Neural progenitor cell (in vitro differentiated cells): ENCODE data around the gene DLL1. TPM values are rescaled to one million over a fixed set of nuclear protein-coding genes. Genes with fewer than 3 reads are reported as not detected.

Source experiments
- DNase-seq: peaks from one replicate; pipeline ENCODE4 v3.0.0-alpha.2; 2016; ENCODE audit warnings: low spot score
- H2AFZ ChIP-seq: fragments of 200-600 bp; sonication (generic); replicated peaks from 2 replicates; pipeline ENCODE4 v1.6.1; 2016; ENCODE audit warnings: antibody characterized with exemption
- H3F3A ChIP-seq: fragments of 200-600 bp; sonication (generic); 2 replicates; pipeline ENCODE4 v1.6.1; 2016; ENCODE audit warnings: antibody characterized with exemption, low read depth
- H3K27ac ChIP-seq: fragments of 200-600 bp; sonication (generic); 2 replicates; pipeline ENCODE4 v1.5.1; 2016; ENCODE audit warnings: mild to moderate bottlenecking
- H3K27me3 ChIP-seq: fragments of 200-600 bp; sonication (generic); 2 replicates; pipeline ENCODE4 v1.6.1; 2016; ENCODE audit warnings: mild to moderate bottlenecking, moderate library complexity
- H3K36me3 ChIP-seq: fragments of 200-600 bp; sonication (generic); 2 replicates; pipeline ENCODE4 v1.5.1; 2016
- H3K4me1 ChIP-seq: fragments of 200-600 bp; sonication (generic); 2 replicates; pipeline ENCODE4 v1.6.1; 2016; ENCODE audit warnings: mixed run types
- H3K4me2 ChIP-seq: fragments of 200-600 bp; sonication (generic); 2 replicates; pipeline ENCODE4 v1.6.1; 2016
- H3K4me3 ChIP-seq: fragments of 200-600 bp; sonication (generic); 2 replicates; pipeline ENCODE4 v1.5.1; 2016
- H3K79me2 ChIP-seq: fragments of 200-600 bp; sonication (generic); 2 replicates; pipeline ENCODE4 v1.6.1; 2016; ENCODE audit warnings: low read depth
- H3K9ac ChIP-seq: fragments of 200-600 bp; sonication (generic); 2 replicates; pipeline ENCODE4 v1.6.1; 2016
- H3K9me3 ChIP-seq: fragments of 200-600 bp; sonication (generic); 2 replicates; pipeline ENCODE4 v1.5.1; 2016; ENCODE audit warnings: low read depth
- H4K20me1 ChIP-seq: fragments of 200-600 bp; sonication (generic); 2 replicates; pipeline ENCODE4 v1.6.1; 2016; ENCODE audit warnings: low read depth
- H3K27ac Mint-ChIP-seq: 3 replicates; pipeline ENCODE4 v1.8.0; 2021; ENCODE audit warnings: mixed read lengths
- H3K27me3 Mint-ChIP-seq: 2 replicates; pipeline ENCODE4 v1.8.0; 2022; ENCODE audit warnings: low read depth, mild to moderate bottlenecking, inconsistent platforms, moderate library complexity, mixed read lengths; ENCODE audit not compliant: insufficient read depth
- H3K36me3 Mint-ChIP-seq: 3 replicates; pipeline ENCODE4 v1.8.0; 2021; ENCODE audit warnings: mixed read lengths
- H3K4me1 Mint-ChIP-seq: 3 replicates; pipeline ENCODE4 v1.8.0; 2021; ENCODE audit warnings: mixed read lengths
- H3K4me3 Mint-ChIP-seq: 3 replicates; pipeline ENCODE4 v1.8.0; 2021; ENCODE audit warnings: mild to moderate bottlenecking, moderate library complexity, mixed read lengths
- H3K9me3 Mint-ChIP-seq: 3 replicates; pipeline ENCODE4 v1.8.0; 2020; ENCODE audit warnings: mixed read lengths
- EZH2 ChIP-seq: fragments of 200-600 bp; sonication (generic); IDR thresholded peaks from 2 replicates; pipeline ENCODE4 v1.6.1; 2017; ENCODE audit warnings: antibody characterized with exemption, mild to moderate bottlenecking, moderate library complexity
- EZH2phosphoT487 ChIP-seq: fragments of 200-600 bp; sonication (generic); IDR thresholded peaks from 2 replicates; pipeline ENCODE4 v1.6.1; 2017; ENCODE audit warnings: antibody characterized with exemption
- total RNA-seq: library from RNA; depleted of rRNA; stranded (reverse); fragments of >200 nt; gene quantifications from 2 replicates; pipeline ENCODE4 v1.2.3, GENCODE V29; 2015; ENCODE audit warnings: low replicate concordance
- TF ChIP-seq, protein P1 (sequence below): fragments of 200-600 bp; sonication (generic); IDR thresholded peaks from 2 replicates; pipeline ENCODE4 v1.5.1; 2017; ENCODE audit warnings: antibody characterized with exemption, mild to moderate bottlenecking

The DLL1 gene
- total RNA-seq, 1 donor from 2014 or later = 35.9 TPM

DNA sequence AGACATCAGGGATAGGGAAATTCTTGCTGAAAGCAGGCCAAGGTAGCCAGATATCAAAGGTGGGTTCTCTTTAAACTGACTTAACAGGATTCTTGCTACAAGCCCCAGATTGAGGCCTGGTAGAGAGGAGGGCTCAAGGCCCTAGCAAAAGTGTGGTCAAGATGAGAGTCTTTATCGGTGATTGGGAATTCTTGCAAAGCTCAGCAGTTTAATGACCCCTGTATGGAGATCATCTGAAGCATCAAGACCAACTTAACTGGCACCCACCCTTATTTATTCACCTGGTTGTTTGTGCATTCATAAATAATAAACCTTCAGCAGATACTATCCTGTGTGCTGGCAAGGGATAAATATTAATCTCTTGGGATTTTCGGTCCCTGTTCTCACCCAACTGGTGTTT lies 22.0 kb upstream of the DLL1 start:
- H3K9ac ChIP-seq = no peak overlapping the region
- no peak for TF ChIP-seq EZH2
- TF ChIP-seq, protein P1, sequence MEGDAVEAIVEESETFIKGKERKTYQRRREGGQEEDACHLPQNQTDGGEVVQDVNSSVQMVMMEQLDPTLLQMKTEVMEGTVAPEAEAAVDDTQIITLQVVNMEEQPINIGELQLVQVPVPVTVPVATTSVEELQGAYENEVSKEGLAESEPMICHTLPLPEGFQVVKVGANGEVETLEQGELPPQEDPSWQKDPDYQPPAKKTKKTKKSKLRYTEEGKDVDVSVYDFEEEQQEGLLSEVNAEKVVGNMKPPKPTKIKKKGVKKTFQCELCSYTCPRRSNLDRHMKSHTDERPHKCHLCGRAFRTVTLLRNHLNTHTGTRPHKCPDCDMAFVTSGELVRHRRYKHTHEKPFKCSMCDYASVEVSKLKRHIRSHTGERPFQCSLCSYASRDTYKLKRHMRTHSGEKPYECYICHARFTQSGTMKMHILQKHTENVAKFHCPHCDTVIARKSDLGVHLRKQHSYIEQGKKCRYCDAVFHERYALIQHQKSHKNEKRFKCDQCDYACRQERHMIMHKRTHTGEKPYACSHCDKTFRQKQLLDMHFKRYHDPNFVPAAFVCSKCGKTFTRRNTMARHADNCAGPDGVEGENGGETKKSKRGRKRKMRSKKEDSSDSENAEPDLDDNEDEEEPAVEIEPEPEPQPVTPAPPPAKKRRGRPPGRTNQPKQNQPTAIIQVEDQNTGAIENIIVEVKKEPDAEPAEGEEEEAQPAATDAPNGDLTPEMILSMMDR = no peak
- no peak for TF ChIP-seq EZH2phosphoT487
- Mint-ChIP-seq H3K27ac (no peak overlapping the region), H3K9me3 (no peaks in the 10 kb centered on the region), H3K4me1 (peaks cover 15% of the 10 kb centered on the region), H3K36me3 (peaks cover 26% of the 10 kb centered on the region), H3K27me3 (peaks cover 3% of the 10 kb centered on the region), H3K4me3 (no peak overlapping the region)
- no peaks in the 10 kb centered on the region for H3K9me3 ChIP-seq
- peaks cover 96% of the 10 kb centered on the region for H3K79me2 ChIP-seq
- no peak overlapping the region for H3K4me2 ChIP-seq
- peaks cover 23% of the 10 kb centered on the region for H3F3A ChIP-seq
- H4K20me1 ChIP-seq = peaks cover 79% of the 10 kb centered on the region
- H2AFZ ChIP-seq = no peak overlapping the region
- no peak overlapping the region for H3K4me3 ChIP-seq
- no peaks in the 10 kb centered on the region for H3K36me3 ChIP-seq
- no peaks in the 10 kb centered on the region for H3K27me3 ChIP-seq
- no peak overlapping the region for H3K27ac ChIP-seq
- DNase-seq = no peak
- H3K4me1 ChIP-seq = peaks cover 37% of the 10 kb centered on the region

DNA sequence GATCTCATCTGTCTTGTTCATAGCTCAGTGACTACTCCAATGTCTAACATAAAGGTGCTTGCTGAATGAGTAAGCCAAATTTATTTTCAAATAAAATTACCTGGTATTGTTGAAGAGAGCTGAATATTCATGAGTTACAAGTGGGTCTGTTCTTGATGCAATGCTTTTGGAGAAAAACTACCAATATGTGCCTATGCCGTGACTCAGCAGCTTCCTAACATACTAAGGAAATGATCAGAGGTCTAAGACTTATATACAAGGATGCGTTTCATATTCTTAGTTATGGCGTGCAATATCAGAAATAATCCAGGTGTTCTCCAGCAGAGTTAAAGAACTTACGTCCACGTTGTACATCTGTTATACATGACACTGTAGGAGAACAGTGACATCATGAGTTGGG lies 20.8 kb upstream of the DLL1 start:
- H3K9ac ChIP-seq = no peak overlapping the region
- no peak for DNase-seq
- no peaks in the 10 kb centered on the region for H3K36me3 ChIP-seq
- Mint-ChIP-seq H3K4me3 (no peak overlapping the region), H3K9me3 (no peaks in the 10 kb centered on the region), H3K27ac (no peak overlapping the region), H3K27me3 (peaks cover 7% of the 10 kb centered on the region), H3K4me1 (peaks cover 24% of the 10 kb centered on the region), H3K36me3 (peaks cover 24% of the 10 kb centered on the region)
- H2AFZ ChIP-seq = no peak overlapping the region
- TF ChIP-seq, protein P1 = no peak
- TF ChIP-seq EZH2phosphoT487 = no peak
- TF ChIP-seq EZH2 = no peak
- peaks cover 40% of the 10 kb centered on the region for H3K4me1 ChIP-seq
- peaks cover 23% of the 10 kb centered on the region for H3F3A ChIP-seq
- H3K27me3 ChIP-seq = no peaks in the 10 kb centered on the region
- peaks cover 99% of the 10 kb centered on the region for H3K79me2 ChIP-seq
- H3K4me3 ChIP-seq = no peak overlapping the region
- H4K20me1 ChIP-seq = peaks cover 84% of the 10 kb centered on the region
- no peak overlapping the region for H3K27ac ChIP-seq
- no peak overlapping the region for H3K4me2 ChIP-seq
- H3K9me3 ChIP-seq = no peaks in the 10 kb centered on the region

DNA sequence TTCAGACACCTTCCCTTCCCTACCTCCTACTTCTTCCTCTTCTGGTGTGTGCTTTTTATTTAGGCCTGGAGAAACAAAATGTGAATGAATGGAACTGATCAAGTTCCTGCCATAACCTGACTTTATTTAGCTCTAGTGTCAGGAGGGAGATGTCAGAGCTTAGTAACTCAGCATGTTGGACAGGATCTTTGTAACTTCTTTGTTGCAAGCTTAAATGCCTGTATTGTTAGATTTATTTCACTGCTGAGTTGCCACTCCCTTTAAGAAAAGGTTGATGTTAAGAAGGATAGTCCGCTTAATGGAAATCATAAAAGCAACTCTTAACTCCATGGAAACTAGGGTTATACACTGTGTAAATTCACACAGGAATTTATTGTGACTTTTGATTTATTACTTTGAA lies 17.9 kb upstream of the DLL1 start:
- TF ChIP-seq EZH2phosphoT487 = no peak
- no peak for TF ChIP-seq EZH2
- TF ChIP-seq, protein P1 = no peak
- Histone ChIP-seq H3F3A (peaks cover 22% of the 10 kb centered on the region), H3K9ac (no peak overlapping the region), H2AFZ (no peak overlapping the region), H3K4me2 (peak overlapping the region; percentile 80), H3K9me3 (no peaks in the 10 kb centered on the region), H3K27ac (no peak overlapping the region), H3K4me1 (peaks cover 38% of the 10 kb centered on the region), H3K4me3 (no peak overlapping the region), H3K27me3 (peaks cover 9% of the 10 kb centered on the region), H3K79me2 (peaks cover 78% of the 10 kb centered on the region), H3K36me3 (peaks cover 4% of the 10 kb centered on the region), H4K20me1 (peaks cover 61% of the 10 kb centered on the region)
- H3K36me3 Mint-ChIP-seq = peaks cover 20% of the 10 kb centered on the region
- peaks cover 36% of the 10 kb centered on the region for H3K4me1 Mint-ChIP-seq
- H3K9me3 Mint-ChIP-seq = peaks cover 11% of the 10 kb centered on the region
- peaks cover 11% of the 10 kb centered on the region for H3K27me3 Mint-ChIP-seq
- peak overlapping the region; percentile 5 for H3K27ac Mint-ChIP-seq
- peak overlapping the region; percentile 49 for H3K4me3 Mint-ChIP-seq
- DNase-seq = peak; percentile 52
